Erythroblast (primary cell): Measurements from ENCODE around the gene THAP11.

Experiments
- GATA1 ChIP-seq: IDR thresholded peaks from 2 replicates; pipeline ENCODE4 v1.6.1; 2011; ENCODE audit warnings: low read depth, mild to moderate bottlenecking, control low read depth, low read length, moderate library complexity
- POLR2A ChIP-seq: IDR thresholded peaks from 2 replicates; pipeline ENCODE4 v1.6.1; 2011; ENCODE audit warnings: mild to moderate bottlenecking, low read length

DNA sequence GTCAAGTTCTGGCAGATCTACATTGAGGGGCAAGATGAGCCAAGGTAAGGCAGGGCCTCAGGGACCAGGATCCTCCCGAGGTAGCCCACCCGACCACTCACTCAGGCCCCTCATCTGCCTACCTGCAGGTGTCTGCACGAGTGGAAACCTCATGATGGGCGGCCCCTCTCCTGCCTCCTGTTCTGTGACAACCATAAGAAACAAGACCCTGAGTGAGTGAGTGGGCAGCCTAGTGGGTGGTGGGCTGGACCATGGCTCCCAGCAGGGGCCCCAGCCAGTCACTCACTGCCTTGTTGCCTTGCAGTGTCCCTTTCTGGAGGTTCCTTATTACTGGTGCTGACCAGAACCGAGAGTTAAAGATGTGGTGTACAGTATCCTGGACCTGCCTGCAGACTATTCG is 36.1 kb downstream of the THAP11 start:
- TF ChIP-seq POLR2A (no peak), GATA1 (no peak)
